HT-29 (cell line): ENCODE results near the gene BAG5. TPM values are rescaled to one million over a fixed set of nuclear protein-coding genes. Genes with fewer than 3 reads are reported as not detected.
"Not testable (repeated sequence)": the region's sequence is repeated elsewhere in the genome, so short reads cannot be mapped to it uniquely, and the experiment has no call there.

Source experiments
- DNase-seq: peaks from one replicate; pipeline ENCODE4 v3.0.0-alpha.2; 2015; ENCODE audit warnings: low spot score
- total RNA-seq: library from RNA; depleted of rRNA; stranded (reverse); fragments of >200 nt; shearing (Covaris generic); gene quantifications from 2 replicates; pipeline ENCODE4 v1.2.3, GENCODE V29; 2014

The BAG5 gene
- total RNA-seq, 1 experiment from 2014 or later, result 12.1 TPM

DNA sequence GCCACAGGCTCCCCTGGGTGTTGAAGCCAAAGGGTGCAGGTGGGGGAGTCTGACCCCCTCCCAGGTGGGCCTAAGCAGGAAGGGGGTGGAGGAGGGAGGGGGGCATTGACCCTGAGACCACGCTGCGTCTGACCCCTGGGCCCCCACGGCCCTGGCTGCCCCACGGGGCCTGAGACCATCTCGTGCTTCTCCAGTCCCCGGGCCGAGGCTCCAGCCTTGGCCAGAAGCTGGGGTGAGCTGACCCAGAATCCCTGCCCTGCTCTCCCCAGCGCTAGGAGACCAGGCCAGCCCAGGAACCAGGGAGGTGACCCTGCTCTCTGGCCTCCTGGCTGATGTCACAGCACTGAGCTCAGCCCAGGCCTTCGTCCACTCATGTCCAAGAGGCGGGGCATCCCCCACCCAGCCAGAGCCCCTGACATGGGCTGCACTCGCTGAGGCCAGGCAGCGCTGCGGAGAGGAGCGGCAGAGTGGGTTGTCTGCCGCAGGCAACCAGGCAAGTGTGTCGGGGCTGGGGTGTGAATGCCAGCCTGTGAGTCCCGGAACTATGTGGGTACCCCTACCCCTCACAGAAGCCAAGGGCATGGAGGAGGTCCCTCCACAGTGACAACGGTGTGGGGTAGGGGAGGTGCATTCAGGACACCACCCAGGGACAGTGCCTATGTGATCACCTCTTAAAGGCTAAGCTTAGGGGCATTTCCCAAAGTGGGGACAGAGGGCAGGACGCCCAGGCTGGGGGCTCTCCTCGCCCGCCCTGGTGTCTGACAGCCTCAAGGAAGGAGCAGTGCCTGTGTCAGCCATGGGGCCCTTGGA lies 27.2 kb downstream of the BAG5 start:
- DNase-seq, result no peak

- no peak for DNase-seq
Measured at GRCh38 chr14:103534576-103535061, 27.8 kb downstream of the BAG5 start.

GRCh38 chr14:103533999-103534575 lies 28.4 kb downstream of the BAG5 start:
- no peak for DNase-seq

GRCh38 chr14:103533137-103533998 lies 29.1 kb downstream of the BAG5 start:
- DNase-seq, result no peak

DNA sequence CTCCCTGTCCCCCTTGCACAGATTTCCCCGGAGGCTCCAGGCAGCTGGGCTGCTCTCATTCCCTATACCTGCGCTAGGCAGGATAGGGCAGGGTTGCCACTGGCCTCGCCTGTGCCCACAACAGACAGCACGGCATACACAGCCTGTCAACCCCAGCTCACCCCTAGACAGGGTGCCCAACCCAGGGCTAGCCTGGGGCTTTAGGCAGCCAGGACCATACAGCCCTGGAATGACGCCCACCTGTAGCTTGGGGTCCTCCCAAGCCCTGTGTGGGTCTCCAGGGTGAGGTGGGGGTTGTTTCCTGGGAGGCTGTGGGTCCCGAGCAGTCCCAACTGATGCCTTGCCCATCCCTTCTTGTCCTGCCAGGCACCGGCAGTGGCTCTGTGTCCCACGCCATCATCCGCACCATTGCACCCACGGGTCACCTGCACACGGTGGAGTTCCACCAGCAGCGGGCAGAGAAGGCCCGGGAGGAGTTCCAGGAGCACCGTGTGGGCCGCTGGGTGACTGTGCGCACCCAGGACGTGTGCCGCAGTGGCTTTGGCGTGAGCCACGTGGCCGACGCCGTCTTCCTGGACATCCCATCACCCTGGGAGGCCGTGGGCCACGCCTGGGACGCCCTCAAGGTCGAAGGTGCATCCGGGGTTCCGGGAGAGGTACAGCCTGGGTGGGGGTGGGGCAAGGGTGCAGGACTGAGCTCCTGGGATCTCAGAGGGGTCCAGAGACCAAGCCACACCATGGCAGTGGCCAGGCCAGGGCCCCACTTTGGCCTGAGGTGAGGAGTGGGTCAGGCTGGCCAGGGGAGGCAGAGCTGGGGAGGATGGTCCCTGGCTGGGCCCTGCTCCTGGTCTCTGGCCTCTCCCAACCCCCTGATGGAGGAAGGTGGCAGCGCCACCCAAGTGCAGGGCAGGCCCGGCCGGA lies 30.0 kb downstream of the BAG5 start:
- DNase-seq, result no peak

DNA sequence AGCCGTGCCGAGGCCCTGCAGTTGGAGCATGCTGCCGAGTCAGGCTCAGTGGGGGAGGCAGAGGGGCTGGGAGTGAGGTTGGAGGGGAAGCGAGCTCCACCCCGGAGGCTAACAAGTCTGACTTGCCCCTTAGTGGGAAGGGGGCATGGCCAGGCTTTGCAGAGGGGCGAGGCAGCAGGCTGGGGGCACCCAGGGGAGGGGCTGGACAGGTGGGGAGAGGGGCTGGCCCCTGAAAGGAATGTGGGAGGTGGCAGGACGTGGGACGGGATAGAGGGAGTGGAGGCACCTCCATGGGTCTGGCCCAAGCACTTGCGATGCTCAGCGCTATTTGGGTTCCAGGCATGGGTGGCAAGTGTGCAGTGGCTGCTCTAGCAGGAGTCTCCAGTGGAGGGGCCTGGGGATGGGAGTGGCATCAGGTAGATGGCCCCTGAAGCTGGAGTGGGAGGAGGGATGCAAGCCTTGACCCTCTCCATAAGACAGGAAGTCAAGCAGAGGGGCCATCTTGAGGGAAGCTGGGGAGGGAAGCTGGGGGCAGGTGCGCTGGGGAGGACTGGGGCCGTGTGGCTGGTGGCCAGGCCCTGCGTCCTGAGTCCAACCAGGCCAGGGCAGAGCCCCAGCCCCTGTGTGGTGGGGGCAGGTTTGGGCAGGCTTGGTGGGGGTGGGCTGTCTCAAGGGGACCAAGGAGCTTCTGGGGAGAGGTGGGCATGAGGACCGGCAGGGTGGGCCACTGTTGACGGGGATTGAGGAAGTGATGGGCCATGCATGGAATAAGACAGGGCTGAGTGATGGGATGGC lies 30.8 kb downstream of the BAG5 start:
- DNase-seq, result no peak

DNA sequence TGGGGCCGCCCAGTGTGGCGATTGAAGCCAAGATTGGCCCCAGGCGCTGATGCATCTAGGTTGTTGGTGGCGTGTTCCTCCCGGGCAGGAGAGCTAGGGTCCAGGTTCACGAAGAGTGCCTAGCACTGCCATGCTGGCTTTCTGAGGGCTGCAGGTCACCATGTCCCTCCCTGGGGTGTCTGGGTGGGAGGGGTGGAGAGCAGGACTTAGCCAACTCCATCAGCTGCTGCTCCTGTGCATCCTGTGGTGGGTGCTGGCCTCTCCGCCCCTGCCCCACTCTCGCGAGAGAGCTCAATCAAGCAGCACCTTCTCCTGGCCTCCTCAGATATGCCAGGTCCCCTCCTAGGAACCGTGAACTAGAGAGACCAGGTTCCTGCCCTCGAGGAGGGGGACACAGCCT lies 31.6 kb downstream of the BAG5 start:
- no peak for DNase-seq

- DNase-seq, result no peak
Measured at GRCh38 chr14:103530390-103530789, 32.1 kb downstream of the BAG5 start.

GRCh38 chr14:103529383-103530365 lies 32.8 kb downstream of the BAG5 start:
- DNase-seq, result no peak

DNA sequence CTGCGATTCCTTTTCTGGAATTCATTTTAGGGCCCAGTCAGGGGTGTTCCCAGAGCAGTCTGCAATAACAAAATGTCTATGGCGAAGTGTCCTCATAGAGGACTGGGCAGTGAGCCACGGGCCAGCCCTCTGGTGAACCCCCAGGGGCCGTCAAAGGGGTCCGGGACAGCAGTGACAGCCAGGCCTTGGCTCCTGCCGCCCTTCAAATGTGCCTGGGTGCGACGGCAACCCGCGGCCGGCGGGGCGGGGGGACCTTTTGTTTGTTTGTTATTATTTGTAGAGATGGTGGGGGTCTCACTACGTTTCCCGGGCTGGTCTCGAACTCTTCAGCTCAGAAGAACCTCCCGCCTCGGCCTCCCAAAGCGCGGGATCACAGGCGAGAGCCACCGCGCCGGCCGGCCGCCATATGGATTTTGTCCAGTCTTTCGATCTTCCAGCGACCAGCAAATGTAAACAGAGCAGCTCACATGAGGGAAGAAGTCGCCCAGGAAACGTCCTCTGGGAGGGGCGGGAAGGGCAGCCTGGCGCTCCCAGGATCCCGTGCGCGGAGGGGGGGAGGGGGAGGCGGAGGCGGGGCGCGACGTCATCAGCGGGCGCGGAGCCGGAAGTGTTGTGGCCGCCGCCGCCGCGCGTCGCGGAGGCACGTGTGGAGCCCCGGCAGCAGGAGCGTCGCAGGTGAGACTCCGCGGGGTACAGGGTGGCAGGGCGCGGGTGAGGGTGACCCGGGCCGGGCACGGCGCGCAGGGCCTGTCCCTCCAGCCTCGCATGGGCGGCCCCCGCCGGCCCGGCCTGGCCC lies 33.7 kb downstream of the BAG5 start, which contains the start of gene TRMT61A:
Gene TRMT61A, plus strand, starts transcription at position 610 of the 796 bp plus-strand sequence. CDS start 783 bp downstream, outside the sequence.
- peak; percentile 80 for DNase-seq

GRCh38 chr14:103528146-103528586 lies 34.3 kb downstream of the BAG5 start:
- no peak for DNase-seq

DNA sequence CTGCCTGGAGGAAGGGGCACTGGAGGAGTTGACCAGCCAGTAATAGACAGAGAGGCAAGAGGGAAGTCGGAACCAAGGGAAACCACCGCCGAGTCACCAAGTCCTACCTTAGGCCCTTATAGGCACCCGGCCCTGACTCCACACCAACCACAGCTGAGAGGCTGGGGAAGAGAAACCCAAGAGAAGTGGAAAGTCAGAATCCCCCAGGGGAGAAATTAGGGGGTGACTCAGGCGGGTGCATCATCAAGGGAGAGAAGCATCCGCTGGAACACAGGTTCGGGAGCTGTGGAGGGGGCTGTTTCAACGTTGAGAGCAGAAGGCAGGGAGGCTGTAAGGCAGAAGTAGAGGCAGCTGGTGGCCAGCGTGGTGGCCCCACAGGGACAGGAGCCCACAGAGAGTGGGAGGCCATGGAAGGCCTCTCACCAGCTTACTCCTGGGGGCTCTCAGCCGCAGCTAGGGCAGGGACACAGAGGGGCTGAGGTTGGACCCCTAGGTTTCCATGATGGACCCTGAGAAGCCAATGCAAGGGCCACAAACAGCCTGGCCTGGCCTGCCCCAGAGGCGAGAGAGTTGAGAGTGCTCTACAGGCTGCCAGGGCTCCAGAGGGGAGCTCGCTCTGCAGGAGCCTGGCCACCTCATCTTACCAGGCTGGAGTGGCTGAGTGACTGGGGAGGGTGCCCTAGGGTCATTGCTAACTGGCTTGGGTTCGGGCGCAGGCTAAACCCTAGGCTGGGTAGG lies 34.9 kb downstream of the BAG5 start:
- DNase-seq, result no peak

DNA sequence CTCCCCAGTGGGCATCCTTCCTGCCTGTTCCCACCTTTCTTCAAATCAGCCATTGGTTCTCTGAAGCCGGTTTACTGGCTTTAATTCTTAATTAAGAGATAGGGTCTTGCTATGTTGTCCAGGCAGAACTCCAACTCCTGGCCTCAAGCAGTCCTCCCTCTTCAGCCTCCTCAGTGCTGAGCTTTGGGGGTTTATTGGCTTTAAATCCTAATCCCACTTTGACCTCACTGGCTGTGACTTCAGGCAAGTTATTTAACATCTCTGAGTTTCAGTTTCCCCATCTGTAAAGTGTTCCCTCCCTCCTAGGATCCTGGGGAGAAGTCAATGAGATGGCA lies 35.6 kb downstream of the BAG5 start:
- DNase-seq, result no peak

- DNase-seq, result no peak
Measured at GRCh38 chr14:103526247-103526913, 36.1 kb downstream of the BAG5 start.

GRCh38 chr14:103525430-103526246 lies 36.8 kb downstream of the BAG5 start:
- not testable (repeated sequence) for DNase-seq
